ENCODE data around the gene QRICH2. TPM values are rescaled to one million over a fixed set of nuclear protein-coding genes. Genes with fewer than 3 reads are reported as not detected.
"Not testable (repeated sequence)": the region's sequence is repeated elsewhere in the genome, so short reads cannot be mapped to it uniquely, and the experiment has no call there.

Gene QRICH2
- total and polyA plus RNA-seq, 4 donors: 0.56 to 6.1 (median 0.67) TPM

DNA sequence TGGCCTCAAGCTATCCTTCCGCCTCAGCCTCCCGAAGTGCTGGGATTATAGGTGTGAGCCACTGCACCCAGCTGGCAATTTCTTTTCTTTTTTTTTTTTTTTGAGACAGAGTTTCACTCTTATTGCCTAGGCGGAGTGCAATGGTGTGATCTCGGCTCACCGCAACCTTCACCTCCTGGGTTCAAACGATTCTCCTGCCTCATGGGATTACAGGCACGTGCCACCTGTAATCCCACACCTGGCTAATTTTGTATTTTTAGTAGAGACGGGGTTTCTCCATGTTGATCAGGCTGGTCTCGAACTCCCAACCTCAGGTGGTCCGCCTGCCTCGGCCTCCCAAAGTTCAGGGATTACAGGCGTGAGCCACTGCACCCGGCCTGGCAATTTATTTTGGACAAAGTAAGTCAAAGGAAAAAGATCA lies 40.5 kb downstream of the QRICH2 start:
- not testable (repeated sequence) for H3K4me3 ChIP-seq (ENCODE audit: low read depth in 1 of 3, low read length in 3 of 3); H3K9me3 ChIP-seq (ENCODE audit: control insufficient read depth in 4 of 4, low read length in 3 of 4); H3K36me3 ChIP-seq (ENCODE audit: control insufficient read depth in 4 of 4, insufficient read depth in 3 of 4, low read depth in 1 of 4, low read length in 3 of 4); H3K27me3 ChIP-seq (ENCODE audit: control insufficient read depth in 4 of 4, insufficient read depth in 4 of 4, low read length in 3 of 4); H3K9ac ChIP-seq (ENCODE audit: low read depth in 1 of 2, low read length in 2 of 2); DNase-seq (ENCODE audit: low spot score)
- WGBS: 85% methylated on average over 13 of the region's 13 CpGs
- peaks cover 14 to 47% (median 34%) of the 10 kb centered on the region in 4 donors for H3K4me1 ChIP-seq (ENCODE audit: control insufficient read depth in 4 of 4, insufficient read depth in 4 of 4, low read length in 3 of 4)
- peak overlapping the region; percentile 68 to 74 for H3K27ac ChIP-seq (ENCODE audit: low read depth in 1 of 2, low read length in 2 of 2)

DNA sequence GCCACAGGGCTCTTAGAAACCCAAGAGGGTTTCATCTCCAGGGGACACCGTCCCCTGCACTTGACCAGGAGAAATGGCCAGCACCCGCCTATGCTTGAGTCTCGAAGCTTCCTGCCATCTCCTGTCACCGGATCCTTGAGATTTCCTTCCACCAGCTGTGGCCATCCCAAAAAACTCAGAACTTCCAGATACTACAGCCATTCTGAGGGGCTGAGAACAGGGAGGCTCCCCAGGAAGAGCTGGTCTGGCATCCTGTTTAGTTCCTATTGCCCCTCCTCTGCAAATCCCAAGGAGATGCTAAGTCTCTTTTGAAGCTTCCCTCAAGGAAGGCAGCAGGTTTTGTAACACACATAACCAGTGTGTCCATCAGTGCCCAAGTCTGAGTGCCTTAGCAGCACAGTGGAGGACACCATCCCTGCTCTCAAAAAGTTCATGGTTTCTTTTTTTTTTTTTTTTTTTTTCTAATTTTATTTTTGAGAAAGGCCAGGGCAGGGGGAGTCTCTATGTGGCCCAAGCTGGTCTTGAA lies 41.0 kb downstream of the QRICH2 start:
- Histone ChIP-seq H3K4me3 (ENCODE audit: low read depth in 1 of 3, low read length in 3 of 3) (peak overlapping the region; percentile 16 to 97 (median 87)), H3K36me3 (ENCODE audit: control insufficient read depth in 4 of 4, insufficient read depth in 3 of 4, low read depth in 1 of 4, low read length in 3 of 4) (peaks cover 0 to 2% (median 0%) of the 10 kb centered on the region in 4 donors), H3K4me1 (ENCODE audit: control insufficient read depth in 4 of 4, insufficient read depth in 4 of 4, low read length in 3 of 4) (peaks cover 14 to 47% (median 34%) of the 10 kb centered on the region in 4 donors), H3K9ac (ENCODE audit: low read depth in 1 of 2, low read length in 2 of 2) (peak overlapping the region; percentile 51 to 77), H3K27ac (ENCODE audit: low read depth in 1 of 2, low read length in 2 of 2) (peak overlapping the region; percentile 91 to 96), H3K27me3 (ENCODE audit: control insufficient read depth in 4 of 4, insufficient read depth in 4 of 4, low read length in 3 of 4) (no peaks in the 10 kb centered on the region), H3K9me3 (ENCODE audit: control insufficient read depth in 4 of 4, low read length in 3 of 4) (no peaks in the 10 kb centered on the region)
- TF ChIP-seq EGR1 (IDR thresholded peaks at IDR 0.05; ENCODE audit: low read depth in 2 of 2) (no peak), YY1 (IDR thresholded peaks at IDR 0.05) (no peak), SP1 (IDR thresholded peaks at IDR 0.05) (no peak), GABPA (IDR thresholded peaks at IDR 0.05 in 1 of 2, conservative IDR thresholded peaks at IDR 0.05 in 1 of 2) (no peak), FOXA2 (IDR thresholded peaks at IDR 0.05) (no peak), JUND (IDR thresholded peaks at IDR 0.05) (no peak), FOXA1 (IDR thresholded peaks at IDR 0.05) (no peak)
- TF ChIP-seq, protein P1, sequence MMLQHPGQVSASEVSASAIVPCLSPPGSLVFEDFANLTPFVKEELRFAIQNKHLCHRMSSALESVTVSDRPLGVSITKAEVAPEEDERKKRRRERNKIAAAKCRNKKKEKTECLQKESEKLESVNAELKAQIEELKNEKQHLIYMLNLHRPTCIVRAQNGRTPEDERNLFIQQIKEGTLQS (IDR thresholded peaks at IDR 0.05): no peak
- TF ChIP-seq, protein P2, sequence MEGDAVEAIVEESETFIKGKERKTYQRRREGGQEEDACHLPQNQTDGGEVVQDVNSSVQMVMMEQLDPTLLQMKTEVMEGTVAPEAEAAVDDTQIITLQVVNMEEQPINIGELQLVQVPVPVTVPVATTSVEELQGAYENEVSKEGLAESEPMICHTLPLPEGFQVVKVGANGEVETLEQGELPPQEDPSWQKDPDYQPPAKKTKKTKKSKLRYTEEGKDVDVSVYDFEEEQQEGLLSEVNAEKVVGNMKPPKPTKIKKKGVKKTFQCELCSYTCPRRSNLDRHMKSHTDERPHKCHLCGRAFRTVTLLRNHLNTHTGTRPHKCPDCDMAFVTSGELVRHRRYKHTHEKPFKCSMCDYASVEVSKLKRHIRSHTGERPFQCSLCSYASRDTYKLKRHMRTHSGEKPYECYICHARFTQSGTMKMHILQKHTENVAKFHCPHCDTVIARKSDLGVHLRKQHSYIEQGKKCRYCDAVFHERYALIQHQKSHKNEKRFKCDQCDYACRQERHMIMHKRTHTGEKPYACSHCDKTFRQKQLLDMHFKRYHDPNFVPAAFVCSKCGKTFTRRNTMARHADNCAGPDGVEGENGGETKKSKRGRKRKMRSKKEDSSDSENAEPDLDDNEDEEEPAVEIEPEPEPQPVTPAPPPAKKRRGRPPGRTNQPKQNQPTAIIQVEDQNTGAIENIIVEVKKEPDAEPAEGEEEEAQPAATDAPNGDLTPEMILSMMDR (IDR thresholded peaks at IDR 0.05; ENCODE audit: low read depth, low read length, missing input control): no peak
- TF ChIP-seq, protein P3, sequence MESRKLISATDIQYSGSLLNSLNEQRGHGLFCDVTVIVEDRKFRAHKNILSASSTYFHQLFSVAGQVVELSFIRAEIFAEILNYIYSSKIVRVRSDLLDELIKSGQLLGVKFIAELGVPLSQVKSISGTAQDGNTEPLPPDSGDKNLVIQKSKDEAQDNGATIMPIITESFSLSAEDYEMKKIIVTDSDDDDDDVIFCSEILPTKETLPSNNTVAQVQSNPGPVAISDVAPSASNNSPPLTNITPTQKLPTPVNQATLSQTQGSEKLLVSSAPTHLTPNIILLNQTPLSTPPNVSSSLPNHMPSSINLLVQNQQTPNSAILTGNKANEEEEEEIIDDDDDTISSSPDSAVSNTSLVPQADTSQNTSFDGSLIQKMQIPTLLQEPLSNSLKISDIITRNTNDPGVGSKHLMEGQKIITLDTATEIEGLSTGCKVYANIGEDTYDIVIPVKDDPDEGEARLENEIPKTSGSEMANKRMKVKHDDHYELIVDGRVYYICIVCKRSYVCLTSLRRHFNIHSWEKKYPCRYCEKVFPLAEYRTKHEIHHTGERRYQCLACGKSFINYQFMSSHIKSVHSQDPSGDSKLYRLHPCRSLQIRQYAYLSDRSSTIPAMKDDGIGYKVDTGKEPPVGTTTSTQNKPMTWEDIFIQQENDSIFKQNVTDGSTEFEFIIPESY (IDR thresholded peaks at IDR 0.05): no peak
- no peak for DNase-seq (ENCODE audit: low spot score)
- WGBS: 75% methylated on average over 4 of the region's 4 CpGs

DNA sequence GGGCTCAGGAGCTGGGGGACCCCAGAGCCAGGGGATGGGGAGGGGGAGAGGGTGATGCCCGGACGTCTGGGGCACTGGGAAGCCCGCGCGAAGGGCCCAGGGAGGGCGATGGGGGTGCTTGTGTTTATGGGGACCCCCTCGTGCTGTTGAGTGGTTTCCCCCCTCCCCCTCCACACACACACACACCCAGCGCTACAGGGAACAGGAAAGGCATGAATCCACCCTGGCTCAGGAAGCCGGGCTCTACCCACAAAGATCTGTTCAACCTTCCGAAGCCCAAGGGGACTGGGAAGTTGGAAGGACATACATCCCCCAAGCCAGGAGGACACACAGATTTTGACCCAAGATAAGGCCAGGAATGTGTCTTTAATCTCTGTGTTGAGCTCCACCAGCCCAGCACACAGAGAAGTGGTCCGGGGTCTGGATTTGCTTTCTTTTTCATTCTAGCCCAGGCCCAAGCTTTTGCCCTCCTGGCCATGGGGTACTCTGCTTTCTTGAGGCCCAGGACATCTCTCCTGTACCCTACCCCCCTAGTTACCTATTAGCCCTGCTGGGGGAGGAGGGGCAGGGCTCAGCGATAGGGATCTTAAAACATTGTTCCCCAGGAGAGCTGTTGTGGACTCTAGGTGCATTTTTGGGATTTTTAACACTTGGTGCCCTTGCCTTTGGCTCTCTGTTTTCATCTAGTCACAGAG lies 41.7 kb downstream of the QRICH2 start:
- Histone ChIP-seq H3K27ac (ENCODE audit: low read depth in 1 of 2, low read length in 2 of 2) (peak overlapping the region; percentile 91 to 96), H3K9me3 (ENCODE audit: control insufficient read depth in 4 of 4, low read length in 3 of 4) (no peaks in the 10 kb centered on the region), H3K9ac (ENCODE audit: low read depth in 1 of 2, low read length in 2 of 2) (peak overlapping the region; percentile 51 to 77), H3K27me3 (ENCODE audit: control insufficient read depth in 4 of 4, insufficient read depth in 4 of 4, low read length in 3 of 4) (no peaks in the 10 kb centered on the region), H3K4me3 (ENCODE audit: low read depth in 1 of 3, low read length in 3 of 3) (peak overlapping the region; percentile 68 to 97 (median 87)), H3K4me1 (ENCODE audit: control insufficient read depth in 4 of 4, insufficient read depth in 4 of 4, low read length in 3 of 4) (peaks cover 9 to 43% (median 29%) of the 10 kb centered on the region in 4 donors), H3K36me3 (ENCODE audit: control insufficient read depth in 4 of 4, insufficient read depth in 3 of 4, low read depth in 1 of 4, low read length in 3 of 4) (peaks cover 0 to 2% (median 0%) of the 10 kb centered on the region in 4 donors)
- no peak for TF ChIP-seq EGR1 (IDR thresholded peaks at IDR 0.05; ENCODE audit: low read depth in 2 of 2)
- TF ChIP-seq RAD21 (IDR thresholded peaks at IDR 0.05): no peak
- TF ChIP-seq, protein P3 (IDR thresholded peaks at IDR 0.05): no peak
- TF ChIP-seq, protein P2 (IDR thresholded peaks at IDR 0.05; ENCODE audit: low read depth, low read length, missing input control): no peak
- no peak for TF ChIP-seq NR2F2 (IDR thresholded peaks at IDR 0.05)
- TF ChIP-seq FOXA2 (IDR thresholded peaks at IDR 0.05): no peak
- TF ChIP-seq RXRA (IDR thresholded peaks at IDR 0.05): no peak
- no peak for TF ChIP-seq HNF4G (IDR thresholded peaks at IDR 0.05)
- TF ChIP-seq GABPA (IDR thresholded peaks at IDR 0.05 in 1 of 2, conservative IDR thresholded peaks at IDR 0.05 in 1 of 2): no peak
- TF ChIP-seq HNF4A (conservative IDR thresholded peaks at IDR 0.05): no peak
- TF ChIP-seq SP1 (IDR thresholded peaks at IDR 0.05): no peak
- no peak for TF ChIP-seq TAF1 (conservative IDR thresholded peaks at IDR 0.05)
- TF ChIP-seq, protein P4, sequence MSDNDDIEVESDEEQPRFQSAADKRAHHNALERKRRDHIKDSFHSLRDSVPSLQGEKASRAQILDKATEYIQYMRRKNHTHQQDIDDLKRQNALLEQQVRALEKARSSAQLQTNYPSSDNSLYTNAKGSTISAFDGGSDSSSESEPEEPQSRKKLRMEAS (IDR thresholded peaks at IDR 0.05): no peak
- DNase-seq (ENCODE audit: low spot score): no peak
- WGBS: 6% methylated on average over 12 of the region's 12 CpGs

All from liver (tissue), 9 donors.